IMR-90 (cell line): ENCODE measurements around the gene HOXD9. TPM values are rescaled to one million over a fixed set of nuclear protein-coding genes. Genes with fewer than 3 reads are reported as not detected.

Experiments
- ATAC-seq: fragments of 200-7000 bp; cut with Tn5 transposase; 2 replicates; pipeline ENCODE4 v1.9.1; 2020; ENCODE audit warnings: low read depth, mild to moderate bottlenecking, moderate library complexity
- BruUV-seq: library from RNA; stranded (reverse); fragments of 400-500 nt; replicated peaks from 2 replicates; lab custom pipeline; 2021; lab: Mats Ljungman, UMichigan
- CTCF ChIA-PET: fragments of 300-600 bp; formaldehyde crosslinking; extraction: SDS; loops from one replicate; lab custom pipeline; 2021; ENCODE audit warnings: antibody characterized with exemption; lab: Yijun Ruan, JAX
- POLR2A ChIA-PET: fragments of 300-600 bp; sonication (Branson Sonifier 250); formaldehyde crosslinking; loops from one replicate; lab custom pipeline; 2022; ENCODE audit warnings: antibody characterized with exemption; ENCODE audit not compliant: unreplicated experiment; lab: Charles Lee
- DNase-seq: peaks from one replicate; pipeline ENCODE4 v3.0.0; 2013
- H2AFZ ChIP-seq: replicated peaks from 2 replicates; pipeline ENCODE3; 2013; ENCODE audit warnings: low read length, mild to moderate bottlenecking; ENCODE audit not compliant: poor library complexity
- H2AK5ac ChIP-seq: 2 replicates; pipeline ENCODE4 v1.6.1; 2013; ENCODE audit warnings: low read depth, low read length, inconsistent platforms
- H2AK9ac ChIP-seq: replicated peaks from 2 replicates; pipeline ENCODE3; 2013; ENCODE audit warnings: mild to moderate bottlenecking, low read depth, low read length, moderate library complexity; ENCODE audit not compliant: poor library complexity
- H2BK120ac ChIP-seq: 2 replicates; pipeline ENCODE4 v1.6.1; 2013; ENCODE audit warnings: low read depth, low read length, inconsistent platforms
- H2BK15ac ChIP-seq: 3 replicates; pipeline ENCODE4 v1.6.1; 2013; ENCODE audit warnings: low read depth, low read length, inconsistent platforms
- H2BK20ac ChIP-seq: 2 replicates; pipeline ENCODE4 v1.6.1; 2013; ENCODE audit warnings: low read depth, mild to moderate bottlenecking, inconsistent platforms, low read length, moderate library complexity
- H2BK5ac ChIP-seq: 2 replicates; pipeline ENCODE4 v1.6.1; 2013; ENCODE audit warnings: mild to moderate bottlenecking, low read depth, low read length, inconsistent platforms; ENCODE audit not compliant: poor library complexity, severe bottlenecking
- H3K14ac ChIP-seq: replicated peaks from 2 replicates; pipeline ENCODE4 v1.6.1; 2013; ENCODE audit warnings: low read depth, low read length, inconsistent platforms
- H3K18ac ChIP-seq: 2 replicates; pipeline ENCODE4 v1.6.1; 2013; ENCODE audit warnings: low read depth, low read length, control low read depth
- H3K23ac ChIP-seq: 2 replicates; pipeline ENCODE4 v1.6.1; 2013; ENCODE audit warnings: low read depth, low read length, inconsistent platforms
- H3K27ac ChIP-seq: 2 replicates; pipeline ENCODE4 v1.5.1; 2013; ENCODE audit warnings: mild to moderate bottlenecking, control low read depth, low read length; ENCODE audit not compliant: insufficient read depth
- H3K27me3 ChIP-seq: 2 replicates; pipeline ENCODE4 v1.6.1; 2013; ENCODE audit warnings: low read length; ENCODE audit not compliant: control insufficient read depth, insufficient read depth
- H3K36me3 ChIP-seq: 2 replicates; pipeline ENCODE4 v1.6.1; 2013; ENCODE audit warnings: low read length, mixed read lengths; ENCODE audit not compliant: control insufficient read depth, insufficient read depth
- H3K4ac ChIP-seq: 2 replicates; pipeline ENCODE4 v1.6.1; 2013; ENCODE audit warnings: low read depth, low read length, inconsistent platforms
- H3K4me1 ChIP-seq: 2 replicates; pipeline ENCODE4 v1.6.1; 2013; ENCODE audit warnings: low read length, mixed read lengths; ENCODE audit not compliant: control insufficient read depth, insufficient read depth
- H3K4me2 ChIP-seq: 2 replicates; pipeline ENCODE4 v1.6.1; 2013; ENCODE audit warnings: low read depth, mild to moderate bottlenecking, control low read depth, low read length, moderate library complexity
- H3K4me3 ChIP-seq: 2 replicates; pipeline ENCODE4 v1.5.1; 2013; ENCODE audit warnings: low read depth, mild to moderate bottlenecking, control low read depth, low read length, moderate library complexity; ENCODE audit not compliant: insufficient read depth
- H3K56ac ChIP-seq: 2 replicates; pipeline ENCODE4 v1.6.1; 2013; ENCODE audit warnings: low read length, inconsistent platforms; ENCODE audit not compliant: insufficient read depth; ENCODE audit errors: extremely low read depth
- H3K79me1 ChIP-seq, 2 experiments: 2 replicates each; pipeline ENCODE4 v1.6.1; 2013; ENCODE audit warnings: low read length in 2 of 2, inconsistent platforms in 1 of 2, low read depth in 1 of 2
- H3K9ac ChIP-seq: 2 replicates; pipeline ENCODE4 v1.6.1; 2013; ENCODE audit warnings: low read depth, low read length, control low read depth
- H3K9me1 ChIP-seq: 2 replicates; pipeline ENCODE4 v1.6.1; 2013; ENCODE audit warnings: low read length, inconsistent platforms; ENCODE audit not compliant: insufficient read depth
- H3K9me3 ChIP-seq: 2 replicates; pipeline ENCODE4 v1.6.1; 2013; ENCODE audit warnings: low read length; ENCODE audit not compliant: control insufficient read depth, insufficient read depth
- H4K20me1 ChIP-seq: 2 replicates; pipeline ENCODE4 v1.6.1; 2013; ENCODE audit warnings: low read length, inconsistent platforms; ENCODE audit not compliant: insufficient read depth
- H4K5ac ChIP-seq: 2 replicates; pipeline ENCODE4 v1.6.1; 2013; ENCODE audit warnings: mild to moderate bottlenecking, low read depth, low read length, control low read depth
- H4K8ac ChIP-seq, 2 experiments: 2 replicates each; pipeline ENCODE4 v1.6.1; 2013; ENCODE audit warnings: low read depth in 2 of 2, low read length in 2 of 2, control low read depth in 1 of 2, inconsistent platforms in 1 of 2
- H4K91ac ChIP-seq: 2 replicates; pipeline ENCODE4 v1.6.1; 2013; ENCODE audit warnings: low read depth, low read length, inconsistent platforms; ENCODE audit not compliant: insufficient read depth
- CTCF ChIP-seq: conservative IDR thresholded peaks from 2 replicates; pipeline ENCODE4 v1.5.1; 2012; ENCODE audit warnings: mild to moderate bottlenecking, low read depth, low read length, improper control_type of control experiment
- ELK1 ChIP-seq: fragments of 150-350 bp; IDR thresholded peaks from 2 replicates; pipeline ENCODE4 v1.6.1; 2016; ENCODE audit warnings: low read depth, mild to moderate bottlenecking, low read length, moderate library complexity, borderline replicate concordance
- FOS ChIP-seq: fragments of 150-350 bp; IDR thresholded peaks from 2 replicates; pipeline ENCODE4 v1.6.1; 2016; ENCODE audit warnings: low read depth, low read length
- MAZ ChIP-seq: IDR thresholded peaks from 2 replicates; pipeline ENCODE4 v1.6.1; 2012; ENCODE audit warnings: low read depth, mild to moderate bottlenecking, low read length, improper control_type of control experiment, moderate library complexity, borderline replicate concordance
- MXI1 ChIP-seq: IDR thresholded peaks from 2 replicates; pipeline ENCODE4 v1.6.1; 2012; ENCODE audit warnings: low read depth, mild to moderate bottlenecking, low read length, moderate library complexity, borderline replicate concordance
- NFE2L2 ChIP-seq: fragments of 150-350 bp; IDR thresholded peaks from 2 replicates; pipeline ENCODE4 v1.6.1; 2016; ENCODE audit warnings: low read depth, mild to moderate bottlenecking, low read length
- RAD21 ChIP-seq: IDR thresholded peaks from 2 replicates; pipeline ENCODE4 v1.6.1; 2012; ENCODE audit warnings: low read length, improper control_type of control experiment
- RFX5 ChIP-seq: IDR thresholded peaks from 2 replicates; pipeline ENCODE4 v1.8.0; 2012; ENCODE audit warnings: low read depth, mild to moderate bottlenecking, low read length, moderate library complexity
- SMC3 ChIP-seq: fragments of 150-350 bp; IDR thresholded peaks from 2 replicates; pipeline ENCODE4 v1.6.1; 2016; ENCODE audit warnings: low read depth, mild to moderate bottlenecking, antibody characterized with exemption, low read length, moderate library complexity
- WGBS, 2 experiments: methylation state at CpG; one replicate each; pipeline versions ENCODE4 v1.1.5 to v1.1.7; 2013; ENCODE audit warnings: missing lambda C conversion rate in 2 of 2; ENCODE audit not compliant: insufficient read length in 1 of 2; ENCODE audit errors: extremely low coverage in 2 of 2; 5-methylcytosine and 5-hydroxymethylcytosine counted together
- dilution Hi-C: fragments of 300-500 bp; cut with HindIII; formaldehyde crosslinking; loops from one replicate; pipeline ENCODE4 v1.14.3; 2018; ENCODE audit warnings: low sequenced_read_pairs; ENCODE audit not compliant: unreplicated experiment
- in situ Hi-C: fragments of 300-500 bp; cut with MboI; formaldehyde crosslinking; loops from 3 replicates; pipeline ENCODE4 v1.14.3; 2019; ENCODE audit warnings: low sequenced_read_pairs, inconsistent platforms, mixed read lengths
- intact Hi-C: fragments of 100-400 bp; cut with micrococcal nuclease; formaldehyde crosslinking; loops from 2 replicates; pipeline ENCODE4 v1.10.0; 2022
- polyA plus RNA-seq, 3 experiments: library from polyadenylated mRNA; depleted of rRNA; stranded (reverse); fragments of >200 nt; gene quantifications; 2 replicates each; pipeline ENCODE4 v1.2.3, GENCODE V29; 2012; ENCODE audit warnings: low replicate concordance in 1 of 3
- total RNA-seq: library from RNA; depleted of rRNA; stranded (reverse); fragments of >200 nt; gene quantifications from 2 replicates; pipeline ENCODE4 v1.2.3, GENCODE V29; 2012

Gene HOXD9
- total and polyA plus RNA-seq, 2 of the 4 experiments (the other 2 are of a cell fraction): not detected

- no peak overlapping the region for H3K18ac ChIP-seq
- H3K9ac ChIP-seq: no peak overlapping the region
- no peak overlapping the region for H4K91ac ChIP-seq
- H4K8ac ChIP-seq: no peak overlapping the region
- H4K5ac ChIP-seq: no peak overlapping the region
- no peaks in the 10 kb centered on the region for H3K4me1 ChIP-seq
- H3K23ac ChIP-seq: no peak overlapping the region
- no peak overlapping the region for H3K27ac ChIP-seq
- H2AK9ac ChIP-seq: no peak overlapping the region
- CTCF ChIA-PET: interaction anchor here (0.6 to 3.7 kb wide), 25 partner anchors 11 to 1281 kb away, joined by 3 to 22 read pairs (median 4); no protein-coding TSS in a partner anchor
- H2BK20ac ChIP-seq: no peak overlapping the region
- H2BK15ac ChIP-seq: no peak overlapping the region
- DNase-seq (peak; percentile 58), ATAC-seq (peak; percentile 40; the same call in 1 of the 2 replicates)
- H2AK5ac ChIP-seq: no peak overlapping the region
- no peak overlapping the region for H2BK120ac ChIP-seq
- no peaks in the 10 kb centered on the region for H3K9me1 ChIP-seq
- intact Hi-C loops: loop anchor here (1.0 to 2.0 kb wide), 6 partner anchors 427 to 1632 kb away; no protein-coding TSS in a partner anchor
- H2AFZ ChIP-seq: no peak overlapping the region
- no TSS peak for BruUV-seq
- no peak overlapping the region for H3K14ac ChIP-seq
- WGBS, 2 experiments: no CpG with 5 or more reads among the region's 13 CpGs
- peaks cover 88% of the 10 kb centered on the region for H3K27me3 ChIP-seq
- H4K20me1 ChIP-seq: no peaks in the 10 kb centered on the region; the same call in 1 of the 2 replicates
- POLR2A ChIA-PET: no interaction called here
- H2BK5ac ChIP-seq: no peak overlapping the region
- H3K4me3 ChIP-seq: no peak overlapping the region
- no peak overlapping the region for H3K56ac ChIP-seq
- dilution Hi-C loops: no loop called here
- TF ChIP-seq RAD21: peak; percentile 89
- TF ChIP-seq FOS: no peak
- TF ChIP-seq SMC3: peak; percentile 86
- TF ChIP-seq MXI1: no peak
- no peak for TF ChIP-seq NFE2L2
- peak; percentile 92 for TF ChIP-seq CTCF
- TF ChIP-seq MAZ: no peak
- TF ChIP-seq RFX5: no peak
- TF ChIP-seq ELK1: no peak
- H3K36me3 ChIP-seq: no peaks in the 10 kb centered on the region
- H3K79me1 ChIP-seq: no peaks in the 10 kb centered on the region
- in situ Hi-C loops: loop anchor here (5.0 to 10.0 kb wide), 4 partner anchors 328 to 1028 kb away; no protein-coding TSS in a partner anchor
- H3K4ac ChIP-seq: no peak overlapping the region
- H3K9me3 ChIP-seq: peaks cover 2% of the 10 kb centered on the region; the same call in 1 of the 2 replicates
- no peak overlapping the region for H3K4me2 ChIP-seq
Observed at GRCh38 chr2:176126929-176127773, 4.6 kb downstream of the HOXD9 start.
